Stimulated activated naive CD8-positive, alpha-beta T cell treated with anti-CD3 and anti-CD28 coated beads, Interleukin-15, Interleukin-2, amounts not matched to agents 100 ng/mL and 50 ng/mL, for 24 hours (primary cell): ENCODE results near the gene LPIN3.

Experiments
- H3K27ac Mint-ChIP-seq: one replicate; pipeline ENCODE4 v1.8.0; 2021; ENCODE audit warnings: mild to moderate bottlenecking, mixed read lengths
- H3K27me3 Mint-ChIP-seq: one replicate; pipeline ENCODE4 v1.8.0; 2021; ENCODE audit warnings: mixed read lengths
- H3K36me3 Mint-ChIP-seq: one replicate; pipeline ENCODE4 v1.8.0; 2021; ENCODE audit warnings: low read depth, mixed read lengths
- H3K4me1 Mint-ChIP-seq: one replicate; pipeline ENCODE4 v1.8.0; 2021; ENCODE audit warnings: low read depth, mixed read lengths
- H3K4me3 Mint-ChIP-seq: one replicate; pipeline ENCODE4 v1.8.0; 2021; ENCODE audit warnings: mild to moderate bottlenecking, mixed read lengths
- H3K9me3 Mint-ChIP-seq: one replicate; pipeline ENCODE4 v1.8.0; 2021; ENCODE audit warnings: mixed read lengths

Gene LPIN3

GRCh38 chr20:41376349-41376748 is 35.7 kb downstream of the LPIN3 start:
- Mint-ChIP-seq H3K27ac (no peak overlapping the region), H3K27me3 (peaks cover 49% of the 10 kb centered on the region), H3K36me3 (no peaks in the 10 kb centered on the region), H3K9me3 (peaks cover under 1% of the 10 kb centered on the region), H3K4me3 (no peak overlapping the region), H3K4me1 (no peaks in the 10 kb centered on the region)

GRCh38 chr20:41377275-41377674 is 36.7 kb downstream of the LPIN3 start:
- no peak overlapping the region for H3K4me3 Mint-ChIP-seq
- H3K27ac Mint-ChIP-seq, result no peak overlapping the region
- H3K4me1 Mint-ChIP-seq, result no peaks in the 10 kb centered on the region
- H3K27me3 Mint-ChIP-seq, result peaks cover 48% of the 10 kb centered on the region
- H3K36me3 Mint-ChIP-seq, result no peaks in the 10 kb centered on the region
- H3K9me3 Mint-ChIP-seq, result no peaks in the 10 kb centered on the region

GRCh38 chr20:41379551-41379950 is 38.9 kb downstream of the LPIN3 start:
- Mint-ChIP-seq H3K4me1 (no peaks in the 10 kb centered on the region), H3K36me3 (no peaks in the 10 kb centered on the region), H3K9me3 (no peaks in the 10 kb centered on the region), H3K4me3 (no peak overlapping the region), H3K27ac (no peak overlapping the region), H3K27me3 (peaks cover 38% of the 10 kb centered on the region)

DNA sequence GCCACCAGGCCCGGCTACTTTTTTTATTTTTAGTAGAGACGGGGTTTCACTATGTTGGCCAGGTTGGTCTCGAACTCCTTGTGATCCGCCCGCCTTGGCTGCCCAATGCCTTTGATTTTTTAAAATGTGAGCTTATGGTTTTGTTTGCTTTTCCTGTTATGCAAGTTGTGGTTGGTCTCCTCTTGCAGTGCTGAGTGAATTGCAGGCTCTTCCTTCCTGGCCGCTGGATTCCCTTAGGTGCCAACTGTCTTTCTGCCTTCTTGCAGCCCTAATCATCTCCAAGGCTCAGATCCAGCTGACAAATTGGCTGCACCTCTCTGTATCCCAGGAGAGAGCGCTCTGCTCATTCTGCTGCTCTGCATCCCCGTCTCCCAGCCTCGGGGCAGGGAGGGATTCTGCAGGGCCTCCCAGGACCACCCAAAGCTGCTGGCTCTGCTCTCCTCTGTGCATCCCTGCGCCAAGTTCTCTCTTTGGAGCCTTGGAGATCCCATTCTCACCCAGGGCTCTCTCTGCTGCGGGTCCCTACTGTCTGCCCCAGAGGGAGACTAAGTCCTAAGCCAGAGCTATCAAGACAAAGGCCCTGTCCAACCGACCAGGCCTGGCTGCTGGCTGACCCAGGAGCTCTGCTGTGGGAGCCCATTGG is 40.1 kb downstream of the LPIN3 start:
- peaks cover 35% of the 10 kb centered on the region for H3K27me3 Mint-ChIP-seq
- H3K27ac Mint-ChIP-seq, result no peak overlapping the region
- H3K4me3 Mint-ChIP-seq, result no peak overlapping the region
- no peaks in the 10 kb centered on the region for H3K9me3 Mint-ChIP-seq
- H3K4me1 Mint-ChIP-seq, result no peaks in the 10 kb centered on the region
- H3K36me3 Mint-ChIP-seq, result no peaks in the 10 kb centered on the region

- Mint-ChIP-seq H3K36me3 (no peaks in the 10 kb centered on the region), H3K27ac (no peak overlapping the region), H3K4me1 (no peaks in the 10 kb centered on the region), H3K9me3 (no peaks in the 10 kb centered on the region), H3K27me3 (peaks cover 16% of the 10 kb centered on the region), H3K4me3 (no peak overlapping the region)
Measured at GRCh38 chr20:41382791-41383305, 42.2 kb downstream of the LPIN3 start.

- H3K36me3 Mint-ChIP-seq, result no peaks in the 10 kb centered on the region
- H3K27me3 Mint-ChIP-seq, result peaks cover 4% of the 10 kb centered on the region
Measured at GRCh38 chr20:41386502-41387427, 46.1 kb downstream of the LPIN3 start.

DNA sequence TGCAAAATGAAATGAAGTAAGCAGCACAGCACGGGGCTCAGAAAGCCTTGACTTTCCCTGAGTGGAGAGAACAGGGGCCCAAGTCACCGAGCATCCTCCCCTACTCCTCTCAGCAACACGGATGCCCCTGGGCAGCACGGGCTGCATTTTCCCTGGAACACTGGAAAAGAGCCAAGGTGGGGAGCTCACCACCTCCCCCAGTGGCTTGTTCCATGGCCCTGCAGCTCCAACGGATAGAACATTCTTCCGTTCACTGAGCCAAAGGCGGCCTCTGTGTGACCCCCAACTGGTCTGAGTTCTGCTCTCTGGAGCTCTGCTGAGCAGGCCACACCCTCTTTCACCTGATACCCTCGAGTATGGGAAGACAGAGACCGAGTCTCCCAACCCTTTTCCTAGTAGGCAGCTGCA is 46.8 kb downstream of the LPIN3 start:
- no peaks in the 10 kb centered on the region for H3K9me3 Mint-ChIP-seq
- no peaks in the 10 kb centered on the region for H3K36me3 Mint-ChIP-seq
- no peaks in the 10 kb centered on the region for H3K4me1 Mint-ChIP-seq
- no peak overlapping the region for H3K27ac Mint-ChIP-seq
- H3K27me3 Mint-ChIP-seq, result peaks cover 4% of the 10 kb centered on the region
- no peak overlapping the region for H3K4me3 Mint-ChIP-seq

More at GRCh38 chr20:41386502-41387427, 46.1 kb downstream of the LPIN3 start:
- no peaks in the 10 kb centered on the region for H3K4me1 Mint-ChIP-seq
- H3K9me3 Mint-ChIP-seq, result no peaks in the 10 kb centered on the region
- no peak overlapping the region for H3K27ac Mint-ChIP-seq
- no peak overlapping the region for H3K4me3 Mint-ChIP-seq

DNA sequence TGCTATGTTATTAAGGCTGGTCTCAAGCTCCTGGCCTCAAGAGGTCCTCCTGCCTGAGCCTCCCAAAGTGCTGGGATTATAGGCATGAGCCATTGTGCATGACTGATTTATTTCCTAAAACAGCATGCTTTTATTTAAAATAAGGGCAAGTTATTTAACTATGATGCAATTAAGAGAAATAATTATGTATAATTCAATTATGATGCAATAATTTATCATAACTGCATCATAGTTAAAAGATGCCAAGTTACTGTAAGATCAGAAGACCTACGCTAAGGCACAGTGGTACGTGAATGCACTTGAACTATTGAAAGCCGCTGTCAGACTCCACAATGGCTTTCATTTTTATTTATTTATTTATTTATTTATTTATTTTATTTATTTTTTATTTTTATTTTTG is 50.3 kb downstream of the LPIN3 start:
- no peak overlapping the region for H3K27ac Mint-ChIP-seq
- H3K4me1 Mint-ChIP-seq, result no peaks in the 10 kb centered on the region
- H3K36me3 Mint-ChIP-seq, result no peaks in the 10 kb centered on the region
- no peak overlapping the region for H3K4me3 Mint-ChIP-seq
- H3K9me3 Mint-ChIP-seq, result no peaks in the 10 kb centered on the region
- no peaks in the 10 kb centered on the region for H3K27me3 Mint-ChIP-seq

DNA sequence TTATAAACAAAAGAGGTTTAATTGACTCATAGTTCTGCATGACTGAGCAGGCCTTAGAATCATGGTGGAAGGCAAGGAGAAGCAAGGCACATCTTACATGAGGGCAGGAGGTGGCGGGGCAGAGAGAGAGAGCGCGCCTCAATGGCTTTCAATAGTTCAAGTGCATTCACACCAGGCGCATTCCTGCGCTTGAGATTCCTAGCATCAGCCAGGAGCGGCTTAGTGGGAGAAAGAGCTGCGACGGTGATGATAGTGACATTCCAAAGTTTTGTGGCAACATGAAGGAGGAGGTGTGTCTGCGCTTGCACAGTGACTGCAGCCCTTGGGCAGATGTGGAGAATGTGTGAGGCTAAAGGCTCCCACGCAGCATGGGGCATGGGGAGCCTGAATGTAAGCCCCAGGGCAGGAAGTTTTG is 51.0 kb downstream of the LPIN3 start:
- H3K36me3 Mint-ChIP-seq, result no peaks in the 10 kb centered on the region
- H3K27ac Mint-ChIP-seq, result no peak overlapping the region
- H3K9me3 Mint-ChIP-seq, result no peaks in the 10 kb centered on the region
- H3K4me1 Mint-ChIP-seq, result no peaks in the 10 kb centered on the region
- no peak overlapping the region for H3K4me3 Mint-ChIP-seq
- no peaks in the 10 kb centered on the region for H3K27me3 Mint-ChIP-seq

GRCh38 chr20:41392295-41392694 is 51.7 kb downstream of the LPIN3 start:
- no peak overlapping the region for H3K4me3 Mint-ChIP-seq
- no peaks in the 10 kb centered on the region for H3K36me3 Mint-ChIP-seq

GRCh38 chr20:41392871-41393704 is 52.5 kb downstream of the LPIN3 start:
- Mint-ChIP-seq H3K27ac (no peak overlapping the region), H3K4me3 (no peak overlapping the region), H3K27me3 (no peaks in the 10 kb centered on the region), H3K36me3 (no peaks in the 10 kb centered on the region), H3K4me1 (no peaks in the 10 kb centered on the region), H3K9me3 (no peaks in the 10 kb centered on the region)

More at GRCh38 chr20:41392295-41392694, 51.7 kb downstream of the LPIN3 start:
- Mint-ChIP-seq H3K9me3 (no peaks in the 10 kb centered on the region), H3K27ac (no peak overlapping the region), H3K4me1 (no peaks in the 10 kb centered on the region), H3K27me3 (no peaks in the 10 kb centered on the region)

DNA sequence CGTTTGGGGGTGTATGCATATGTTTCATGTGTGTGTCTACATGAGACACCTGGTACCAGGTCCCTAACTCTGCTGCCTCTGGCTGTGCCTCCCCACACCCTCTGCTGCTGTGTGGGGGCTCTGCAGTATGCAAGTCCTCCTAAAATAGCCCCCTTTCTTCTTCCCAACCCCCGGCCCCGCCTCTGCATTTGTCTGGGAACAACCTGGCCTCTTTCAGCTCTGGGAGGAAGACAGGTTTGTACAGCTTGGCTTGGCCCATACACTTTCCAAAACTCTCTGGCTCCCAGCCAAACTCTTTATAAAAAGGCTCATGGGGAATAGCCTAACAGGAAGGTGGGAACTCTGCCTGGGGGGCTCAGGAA is 53.1 kb downstream of the LPIN3 start:
- Mint-ChIP-seq H3K4me3 (no peak overlapping the region), H3K27me3 (no peaks in the 10 kb centered on the region), H3K4me1 (no peaks in the 10 kb centered on the region), H3K9me3 (no peaks in the 10 kb centered on the region), H3K36me3 (no peaks in the 10 kb centered on the region), H3K27ac (no peak overlapping the region)

- H3K4me3 Mint-ChIP-seq, result no peak overlapping the region
- no peaks in the 10 kb centered on the region for H3K9me3 Mint-ChIP-seq
- H3K36me3 Mint-ChIP-seq, result no peaks in the 10 kb centered on the region
- no peaks in the 10 kb centered on the region for H3K4me1 Mint-ChIP-seq
- H3K27me3 Mint-ChIP-seq, result no peaks in the 10 kb centered on the region
- H3K27ac Mint-ChIP-seq, result no peak overlapping the region
Measured at GRCh38 chr20:41394081-41394480, 53.5 kb downstream of the LPIN3 start.

DNA sequence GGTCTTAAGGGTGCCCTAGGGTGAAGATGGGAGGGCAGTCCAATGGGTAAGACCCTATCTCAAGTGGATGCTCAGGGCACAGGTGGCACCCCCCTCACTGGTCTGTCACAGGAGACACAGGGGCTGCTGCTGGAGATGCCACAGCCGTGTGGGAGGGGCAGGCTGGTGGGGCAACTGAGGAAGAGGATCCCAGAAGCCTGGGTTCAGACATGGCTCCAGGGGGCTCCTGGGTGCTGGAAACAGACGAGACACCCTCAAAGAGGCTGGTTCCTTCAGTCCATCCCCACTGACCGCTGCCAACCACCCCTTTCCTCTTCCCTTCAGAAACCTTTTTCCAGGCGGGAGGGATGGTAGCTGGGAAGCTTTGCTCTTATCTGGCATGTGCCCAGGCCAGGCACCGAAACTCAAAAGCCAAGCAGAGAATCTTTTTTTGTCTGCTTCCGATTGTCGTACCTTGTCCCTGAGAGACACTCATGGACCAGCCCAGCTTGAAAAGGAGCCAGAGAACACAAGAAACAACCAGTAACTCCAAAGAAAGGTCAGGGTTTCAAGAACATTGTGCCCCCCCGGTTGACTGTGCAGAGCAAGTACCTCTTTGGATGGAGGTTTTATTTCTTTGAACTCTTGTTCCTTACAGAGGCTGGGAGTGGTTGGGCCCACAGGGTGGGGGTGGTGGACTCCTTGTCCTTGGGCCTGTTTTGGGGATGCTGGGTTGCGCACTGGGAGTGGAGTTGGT is 54.5 kb downstream of the LPIN3 start:
- Mint-ChIP-seq H3K4me3 (no peak overlapping the region), H3K27ac (no peak overlapping the region), H3K36me3 (no peaks in the 10 kb centered on the region), H3K27me3 (no peaks in the 10 kb centered on the region), H3K9me3 (no peaks in the 10 kb centered on the region), H3K4me1 (no peaks in the 10 kb centered on the region)
